Stomach (tissue), 9 donors: ENCODE measurements around the gene HMGN1. TPM values are rescaled to one million over a fixed set of nuclear protein-coding genes. Genes with fewer than 3 reads are reported as not detected.

Source experiments
- DNase-seq, 2 donors: peaks; one replicate each; pipeline versions ENCODE4 v3.0.0 to v3.0.0-alpha.2; 2013 to 2019
- H3K27ac ChIP-seq, 5 donors: fragments of 200-600 bp in 4 of 5; sonication (generic) in 4 of 5; one replicate each; pipeline ENCODE4 v1.5.1; 2013 to 2019; ENCODE audit warnings: mild to moderate bottlenecking in 1 of 5, moderate library complexity in 1 of 5
- H3K27me3 ChIP-seq, 3 donors: fragments of 200-600 bp; sonication (generic); one replicate each; pipeline ENCODE4 v1.5.1; 2017 to 2019; ENCODE audit warnings: mixed run types in 1 of 3
- H3K36me3 ChIP-seq, 4 donors: fragments of 200-600 bp; sonication (generic); 1 replicate in 3 of 4; 2 replicates in 1 of 4; pipeline ENCODE4 v1.5.1; 2016 to 2019
- H3K4me1 ChIP-seq, 4 donors: fragments of 200-600 bp; sonication (generic); one replicate each; pipeline ENCODE4 v1.5.1; 2016 to 2019
- H3K4me3 ChIP-seq, 4 donors: fragments of 200-600 bp; sonication (generic) in 3 of 4; one replicate each; pipeline ENCODE4 v1.5.1; 2016 to 2019; ENCODE audit warnings: mild to moderate bottlenecking in 1 of 4
- H3K9me3 ChIP-seq, 4 donors: fragments of 200-600 bp; sonication (generic); one replicate each; pipeline ENCODE4 v1.5.1; 2016 to 2019
- EP300 ChIP-seq: sonication (generic); formaldehyde crosslinking; IDR thresholded peaks from one replicate; pipeline ENCODE4 v1.6.1; 2017; ENCODE audit warnings: antibody characterized with exemption
- POLR2A ChIP-seq, 4 donors: fragments of 450-650 bp; IDR thresholded peaks; one replicate each; pipeline ENCODE4 v1.6.1; 2016; ENCODE audit warnings: antibody characterized with exemption in 4 of 4, control low read depth in 2 of 4, mild to moderate bottlenecking in 1 of 4, moderate library complexity in 1 of 4
- POLR2AphosphoS5 ChIP-seq, 3 donors: sonication (generic); formaldehyde crosslinking; IDR thresholded peaks; one replicate each; pipeline ENCODE4 v1.6.1; 2016; ENCODE audit warnings: antibody characterized with exemption in 3 of 3
- WGBS, 5 donors: extraction: QIAGEN DNeasy Blood & Tissue Kit in 3 of 5; methylation state at CpG; one replicate each; pipeline versions ENCODE4 v1.1.5 to v1.1.7; 2013 to 2018; 5-methylcytosine and 5-hydroxymethylcytosine counted together
- intact Hi-C: fragments of 100-400 bp; cut with DNase I; formaldehyde crosslinking; loops from one replicate; pipeline ENCODE4 v1.15.1; 2023; ENCODE audit warnings: low total_unique reads
- polyA plus RNA-seq, 3 donors: library from polyadenylated mRNA; stranded (reverse); fragments of 200-250 nt; gene quantifications; one replicate each; pipeline ENCODE4 v1.2.3, GENCODE V29; 2013
- total RNA-seq, 5 donors: library from RNA; depleted of rRNA; stranded (reverse); fragments of >200 nt; gene quantifications; one replicate each; pipeline versions ENCODE4 v1.1.0 to v1.2.3, GENCODE V29; 2014 to 2016
- TF ChIP-seq, protein P1 (sequence below), 7 experiments: fragments of 450-650 bp in 4 of 7; fragments of 200-600 bp in 3 of 7; sonication (generic) in 3 of 7; IDR thresholded peaks; one replicate each; pipeline ENCODE4 v1.5.1; 2016 to 2019; ENCODE audit warnings: antibody characterized with exemption in 7 of 7, control low read depth in 2 of 7, mild to moderate bottlenecking in 1 of 7
- donor health status: healthy with polysubstance abuse.
- donor health status: Bipolar disorder and iron deficiency.
- donor health status: healthy.

Gene HMGN1
- total and polyA plus RNA-seq, 8 donors, result 39.1 to 321 (median 131) TPM

DNA sequence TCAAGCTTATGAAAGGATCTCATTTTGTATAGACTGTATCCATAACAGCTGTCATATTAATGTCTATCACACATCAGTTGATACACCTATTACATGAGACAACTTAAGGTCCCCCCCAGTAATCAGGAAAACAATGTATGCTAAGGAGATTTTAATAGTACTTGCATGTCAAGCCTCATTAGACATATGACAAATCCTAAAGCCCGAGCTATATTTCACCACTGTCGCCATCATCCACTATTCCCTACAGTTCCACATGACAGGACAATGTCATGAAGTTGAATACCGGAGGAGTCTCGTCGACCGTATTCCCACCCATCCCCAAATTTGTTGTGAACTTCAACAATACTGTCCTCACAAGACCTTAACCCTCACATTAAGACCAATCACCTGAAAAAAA, 3.4 kb downstream of the HMGN1 start:
- TF ChIP-seq POLR2A (IDR thresholded peaks at IDR 0.05), result no peak
- no peak for TF ChIP-seq POLR2AphosphoS5 (IDR thresholded peaks at IDR 0.05)
- TF ChIP-seq, protein P1, sequence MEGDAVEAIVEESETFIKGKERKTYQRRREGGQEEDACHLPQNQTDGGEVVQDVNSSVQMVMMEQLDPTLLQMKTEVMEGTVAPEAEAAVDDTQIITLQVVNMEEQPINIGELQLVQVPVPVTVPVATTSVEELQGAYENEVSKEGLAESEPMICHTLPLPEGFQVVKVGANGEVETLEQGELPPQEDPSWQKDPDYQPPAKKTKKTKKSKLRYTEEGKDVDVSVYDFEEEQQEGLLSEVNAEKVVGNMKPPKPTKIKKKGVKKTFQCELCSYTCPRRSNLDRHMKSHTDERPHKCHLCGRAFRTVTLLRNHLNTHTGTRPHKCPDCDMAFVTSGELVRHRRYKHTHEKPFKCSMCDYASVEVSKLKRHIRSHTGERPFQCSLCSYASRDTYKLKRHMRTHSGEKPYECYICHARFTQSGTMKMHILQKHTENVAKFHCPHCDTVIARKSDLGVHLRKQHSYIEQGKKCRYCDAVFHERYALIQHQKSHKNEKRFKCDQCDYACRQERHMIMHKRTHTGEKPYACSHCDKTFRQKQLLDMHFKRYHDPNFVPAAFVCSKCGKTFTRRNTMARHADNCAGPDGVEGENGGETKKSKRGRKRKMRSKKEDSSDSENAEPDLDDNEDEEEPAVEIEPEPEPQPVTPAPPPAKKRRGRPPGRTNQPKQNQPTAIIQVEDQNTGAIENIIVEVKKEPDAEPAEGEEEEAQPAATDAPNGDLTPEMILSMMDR (IDR thresholded peaks at IDR 0.05), result no peak
- TF ChIP-seq EP300, result no peak
- Histone ChIP-seq H3K4me1 (peaks cover 19 to 48% (median 30%) of the 10 kb centered on the region in 4 donors), H3K27me3 (no peaks in the 10 kb centered on the region), H3K9me3 (no peaks in the 10 kb centered on the region), H3K36me3 (peaks cover 25 to 49% (median 42%) of the 10 kb centered on the region in 4 donors), H3K4me3 (no peak overlapping the region), H3K27ac (no peak overlapping the region)
- DNase-seq, result no peak
- intact Hi-C loops, result no loop called here
- 83 to 88% (median 85%) methylated on average over 6 of the region's 6 CpGs for WGBS, 5 donors

DNA sequence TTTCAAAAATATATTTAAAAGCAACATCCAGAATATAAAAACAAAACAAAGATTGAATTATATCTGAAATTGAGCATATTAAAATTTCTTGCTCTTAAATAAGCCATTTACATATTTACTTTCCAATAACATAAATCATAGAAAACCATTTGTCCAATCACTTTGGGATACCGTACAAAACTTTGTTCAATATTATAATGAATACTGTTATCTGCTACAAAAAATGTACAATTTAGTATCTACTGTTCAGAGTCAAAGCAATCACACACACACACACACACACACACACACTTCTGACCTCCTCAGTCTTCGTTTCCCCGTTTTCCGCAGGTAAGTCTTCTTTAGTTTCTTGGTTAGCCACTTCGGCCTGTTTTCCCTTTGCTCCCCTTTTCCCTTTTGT, 4.0 kb downstream of the HMGN1 start:
- intact Hi-C loops, result no loop called here

DNA sequence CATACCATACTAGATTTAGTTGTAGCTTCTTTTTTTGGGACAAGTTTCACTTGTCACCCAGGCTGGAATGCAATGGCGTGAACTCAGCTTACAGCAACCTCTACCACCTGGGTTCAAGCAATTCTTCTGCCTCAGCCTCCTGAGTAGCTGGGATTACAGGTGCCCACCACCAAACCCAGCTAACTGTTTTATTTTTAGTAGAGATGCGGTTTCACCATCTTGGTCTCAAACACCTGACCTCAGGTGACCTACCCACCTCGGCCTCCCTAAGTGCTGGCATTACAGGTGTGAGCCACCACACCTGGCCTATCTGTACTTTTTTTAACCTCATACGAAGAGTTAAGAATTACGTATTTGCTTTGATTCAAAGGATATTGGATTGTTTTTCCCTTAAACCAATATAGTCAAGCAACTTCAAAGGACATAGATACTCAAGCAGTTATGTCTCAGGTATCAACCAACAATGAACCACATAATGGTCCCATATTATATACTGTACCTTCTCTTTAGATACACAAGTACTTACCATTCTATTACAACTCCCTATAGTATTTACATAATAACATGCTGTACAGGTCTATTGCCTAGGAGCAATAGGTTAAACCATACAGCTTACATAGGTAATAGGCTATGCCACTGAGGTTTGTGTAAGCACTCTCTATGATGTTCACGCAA, 7.5 kb downstream of the HMGN1 start:
- TF ChIP-seq POLR2A (IDR thresholded peaks at IDR 0.05) (no peak), EP300 (no peak), POLR2AphosphoS5 (IDR thresholded peaks at IDR 0.05) (no peak)
- TF ChIP-seq, protein P1 (IDR thresholded peaks at IDR 0.05), result no peak
- Histone ChIP-seq H3K36me3 (peaks cover 25 to 50% (median 42%) of the 10 kb centered on the region in 4 donors), H3K27ac (no peak overlapping the region), H3K4me3 (no peak overlapping the region), H3K27me3 (no peaks in the 10 kb centered on the region), H3K4me1 (peaks cover 5 to 24% (median 13%) of the 10 kb centered on the region in 4 donors), H3K9me3 (no peaks in the 10 kb centered on the region)
- DNase-seq, result no peak
- WGBS, 5 donors, result 94 to 98% (median 96%) methylated on average over 6 of the region's 6 CpGs
- intact Hi-C loops, result no loop called here

More for the DNA sequence above, 4.0 kb downstream of the HMGN1 start:
- Histone ChIP-seq H3K27ac (no peak overlapping the region), H3K36me3 (peaks cover 25 to 50% (median 42%) of the 10 kb centered on the region in 4 donors), H3K9me3 (no peaks in the 10 kb centered on the region), H3K4me3 (no peak overlapping the region), H3K27me3 (no peaks in the 10 kb centered on the region), H3K4me1 (peaks cover 19 to 43% (median 27%) of the 10 kb centered on the region in 4 donors)
- WGBS, 5 donors, result 66 to 84% (median 73%) methylated on average over 5 of the region's 5 CpGs
- TF ChIP-seq POLR2A (IDR thresholded peaks at IDR 0.05) (no peak), POLR2AphosphoS5 (IDR thresholded peaks at IDR 0.05) (no peak), EP300 (no peak)
- TF ChIP-seq, protein P1 (IDR thresholded peaks at IDR 0.05), result no peak
- no peak for DNase-seq

DNA sequence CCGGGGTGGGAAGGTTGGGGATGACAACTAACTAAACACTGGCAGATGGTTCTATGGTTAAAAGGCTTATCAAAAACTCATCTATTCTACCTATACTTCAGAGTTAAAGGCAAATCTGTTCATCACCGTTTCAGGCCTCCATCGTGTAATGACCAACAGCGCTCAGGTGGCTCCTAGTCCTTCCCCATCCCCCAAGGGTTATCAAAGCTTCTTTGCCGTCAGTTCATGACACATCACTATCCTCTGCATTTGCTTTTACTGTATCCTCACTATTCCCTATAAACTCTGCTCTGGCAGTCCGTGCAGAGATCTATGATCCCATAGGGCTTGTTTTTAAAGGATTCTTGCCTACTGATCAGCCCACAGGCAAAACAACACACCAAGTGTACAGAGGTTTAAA, 8.2 kb downstream of the HMGN1 start:
- peaks cover 3 to 17% (median 9%) of the 10 kb centered on the region in 4 donors for H3K4me1 ChIP-seq
- 84 to 94% (median 90%) methylated on average over 6 of the region's 6 CpGs for WGBS, 5 donors
- intact Hi-C loops, result no loop called here
- no peak for DNase-seq
- H3K4me3 ChIP-seq, result no peak overlapping the region
- no peaks in the 10 kb centered on the region for H3K27me3 ChIP-seq
- TF ChIP-seq EP300 (no peak), POLR2AphosphoS5 (IDR thresholded peaks at IDR 0.05) (no peak), POLR2A (IDR thresholded peaks at IDR 0.05) (no peak)
- TF ChIP-seq, protein P1 (IDR thresholded peaks at IDR 0.05), result no peak
- no peaks in the 10 kb centered on the region for H3K9me3 ChIP-seq
- no peak overlapping the region for H3K27ac ChIP-seq
- H3K36me3 ChIP-seq, result peaks cover 25 to 49% (median 42%) of the 10 kb centered on the region in 4 donors
